Bronchial smooth muscle cell (primary cell): Measurements from ENCODE around the gene OR5L2. TPM values are rescaled to one million over a fixed set of nuclear protein-coding genes. Genes with fewer than 3 reads are reported as not detected.

Experiments used
- total RNA-seq: library from RNA; depleted of rRNA; stranded (reverse); fragments of >200 nt; gene quantifications from 2 replicates; pipeline ENCODE4 v1.2.1, GENCODE V29; 2014

The OR5L2 gene
- not detected in 2 replicates for total RNA-seq

GRCh38 chr11:55826919-55827318 is at the start of gene OR5L2:
OR5L2 (plus strand) TSS chr11:55827219; CDS start chr11:55827219, 0 bp downstream.

GRCh38 chr11:55795256-55795655 is 31.8 kb upstream of the OR5L2 start, which contains the start of gene OR5D14:
OR5D14 (plus strand) TSS chr11:55795556; CDS start chr11:55795556, 0 bp downstream.

GRCh38 chr11:55811067-55811466 is 16.0 kb upstream of the OR5L2 start, which contains the start of gene OR5L1:
OR5L1 (plus strand) TSS chr11:55811367; CDS start chr11:55811467, 100 bp downstream.

GRCh38 chr11:55819330-55819729 is 7.7 kb upstream of the OR5L2 start, which contains the start of gene OR5D18:
OR5D18 (plus strand) TSS chr11:55819630; CDS start chr11:55819630, 0 bp downstream.

GRCh38 chr11:55838452-55838851 is 11.4 kb downstream of the OR5L2 start, which contains the start of gene OR5D16:
OR5D16 (plus strand) TSS chr11:55838752; CDS start chr11:55838752, 0 bp downstream.

Other genes with a start within 250 kb of the OR5L2 start
- not detected in 2 replicates for gene OR4C11, start 219.6 kb upstream of the OR5L2 start, total RNA-seq
- not detected in 2 replicates for gene OR4P4, start 192.1 kb upstream of the OR5L2 start, total RNA-seq
- not detected in 2 replicates for gene OR4S2, start 178.9 kb upstream of the OR5L2 start, total RNA-seq
- not detected in 2 replicates for gene OR4C6, start 165.0 kb upstream of the OR5L2 start, total RNA-seq
- not detected in 2 replicates for gene OR5D13, start 53.8 kb upstream of the OR5L2 start, total RNA-seq
- gene OR5D14, start 31.7 kb upstream of the OR5L2 start, total RNA-seq = not detected in 2 replicates
- gene OR5L1, start 15.9 kb upstream of the OR5L2 start, total RNA-seq = not detected in 2 replicates
- gene OR5D18, start 7.6 kb upstream of the OR5L2 start, total RNA-seq = not detected in 2 replicates
- not detected in 2 replicates for gene OR5D16, start 11.5 kb downstream of the OR5L2 start, total RNA-seq
- not detected in 2 replicates for gene TRIM51, start 56.1 kb downstream of the OR5L2 start, total RNA-seq
- not detected in 2 replicates for gene OR5W2, start 87.4 kb downstream of the OR5L2 start, total RNA-seq
- not detected in 2 replicates for gene OR5I1, start 109.2 kb downstream of the OR5L2 start, total RNA-seq
- not detected in 2 replicates for gene OR10AG1, start 142.7 kb downstream of the OR5L2 start, total RNA-seq
- not detected in 2 replicates for gene OR5F1, start 167.4 kb downstream of the OR5L2 start, total RNA-seq
- gene OR5AS1, start 200.4 kb downstream of the OR5L2 start, total RNA-seq = not detected in 2 replicates